HEK293 (cell line): ENCODE measurements around the gene PRR29.

Source experiments
- CTCF ChIA-PET: fragments of 350-600 bp; formaldehyde crosslinking; extraction: SDS; loops from one replicate; lab custom pipeline; 2021; ENCODE audit warnings: antibody characterized with exemption; lab: Yijun Ruan, JAX
- POLR2A ChIA-PET: fragments of 300-600 bp; formaldehyde crosslinking; extraction: SDS; loops from one replicate; lab custom pipeline; 2020; ENCODE audit warnings: antibody characterized with exemption, inconsistent platforms; lab: Yijun Ruan, JAX
- H3K27ac ChIP-seq: fragments of 200-500 bp; sonication (Bioruptor generic); 2 replicates; pipeline ENCODE4 v1.5.1; 2014; ENCODE audit warnings: low read depth, low read length, control low read depth, inconsistent platforms; ENCODE audit errors: extremely low read depth
- H3K36me3 ChIP-seq, 2 experiments: fragments of 200-500 bp in 1 of 2; sonication (Bioruptor generic) in 1 of 2; 1 replicate in 1 of 2; 2 replicates in 1 of 2; pipeline ENCODE4 v1.5.1; 2014 to 2017; ENCODE audit warnings: inconsistent platforms in 2 of 2, low read length in 2 of 2; ENCODE audit not compliant: control insufficient read depth in 2 of 2, insufficient read depth in 1 of 2
- H3K4me1 ChIP-seq: fragments of 200-500 bp; sonication (Bioruptor generic); 2 replicates; pipeline ENCODE4 v1.5.1; 2014; ENCODE audit warnings: mild to moderate bottlenecking, low read length, inconsistent platforms; ENCODE audit not compliant: control insufficient read depth, insufficient read depth
- H3K4me3 ChIP-seq: 2 replicates; pipeline ENCODE4 v1.5.1; 2011; ENCODE audit warnings: low read depth, mild to moderate bottlenecking, control low read depth, low read length, moderate library complexity
- H3K9me3 ChIP-seq: fragments of 200-500 bp; sonication (Bioruptor generic); 2 replicates; pipeline ENCODE4 v1.5.1; 2014; ENCODE audit warnings: low read depth, low read length, inconsistent platforms; ENCODE audit not compliant: control insufficient read depth, insufficient read depth
- ATF2 ChIP-seq: fragments of 450-650 bp; formaldehyde crosslinking; IDR thresholded peaks from 2 replicates; pipeline ENCODE4 v1.5.1; 2016; ENCODE audit warnings: missing biosample characterization, missing genetic modification characterization, low read depth
- PRDM1 ChIP-seq: fragments of 450-650 bp; formaldehyde crosslinking; IDR thresholded peaks from 2 replicates; pipeline ENCODE4; 2016; ENCODE audit warnings: missing biosample characterization, missing genetic modification characterization
- REPIN1 ChIP-seq: fragments of 450-650 bp; formaldehyde crosslinking; IDR thresholded peaks from 2 replicates; pipeline ENCODE4 v1.5.1; 2017; ENCODE audit warnings: missing biosample characterization, missing genetic modification characterization, low read depth
- SCRT2 ChIP-seq: fragments of 450-650 bp; formaldehyde crosslinking; IDR thresholded peaks from 2 replicates; pipeline ENCODE4 v1.5.1; 2016; ENCODE audit warnings: missing biosample characterization, missing genetic modification characterization
- SP3 ChIP-seq: fragments of 450-650 bp; formaldehyde crosslinking; IDR thresholded peaks from 2 replicates; pipeline ENCODE4 v1.5.1; 2016; ENCODE audit warnings: missing biosample characterization, missing genetic modification characterization
- ZBTB17 ChIP-seq: fragments of 450-650 bp; formaldehyde crosslinking; IDR thresholded peaks from 2 replicates; pipeline ENCODE4 v1.5.1; 2016; ENCODE audit warnings: missing biosample characterization, missing genetic modification characterization
- ZBTB7A ChIP-seq: fragments of 450-650 bp; formaldehyde crosslinking; IDR thresholded peaks from 2 replicates; pipeline ENCODE4 v1.5.1; 2016; ENCODE audit warnings: low read depth, missing biosample characterization, missing genetic modification characterization
- ZFP41 ChIP-seq: fragments of 450-650 bp; formaldehyde crosslinking; IDR thresholded peaks from 2 replicates; pipeline ENCODE4 v1.5.1; 2016; ENCODE audit warnings: missing biosample characterization, missing genetic modification characterization, borderline replicate concordance
- ZNF112 ChIP-seq: fragments of 450-650 bp; formaldehyde crosslinking; IDR thresholded peaks from 2 replicates; pipeline ENCODE4 v1.5.0; 2017; ENCODE audit warnings: missing biosample characterization, missing genetic modification characterization
- ZNF138 ChIP-seq: fragments of 450-650 bp; formaldehyde crosslinking; IDR thresholded peaks from 2 replicates; pipeline ENCODE4 v1.5.1; 2016; ENCODE audit warnings: missing biosample characterization, missing genetic modification characterization, borderline replicate concordance
- ZNF2 ChIP-seq: fragments of 450-650 bp; formaldehyde crosslinking; IDR thresholded peaks from 2 replicates; pipeline ENCODE4 v1.5.1; 2016; ENCODE audit warnings: missing biosample characterization, missing genetic modification characterization
- ZNF214 ChIP-seq: fragments of 450-650 bp; formaldehyde crosslinking; IDR thresholded peaks from 2 replicates; pipeline ENCODE4 v1.5.1; 2017; ENCODE audit warnings: missing biosample characterization, mild to moderate bottlenecking, missing genetic modification characterization, borderline replicate concordance
- ZNF24 ChIP-seq: fragments of 450-650 bp; formaldehyde crosslinking; IDR thresholded peaks from 2 replicates; pipeline ENCODE4 v1.5.1; 2016; ENCODE audit warnings: missing biosample characterization, missing genetic modification characterization
- ZNF280C ChIP-seq: fragments of 450-650 bp; formaldehyde crosslinking; IDR thresholded peaks from 2 replicates; pipeline ENCODE4 v1.5.1; 2016; ENCODE audit warnings: missing biosample characterization, missing genetic modification characterization
- ZNF280D ChIP-seq: fragments of 450-650 bp; formaldehyde crosslinking; IDR thresholded peaks from 2 replicates; pipeline ENCODE4 v1.5.1; 2016; ENCODE audit warnings: missing biosample characterization, missing genetic modification characterization
- ZNF555 ChIP-seq: fragments of 450-650 bp; formaldehyde crosslinking; conservative IDR thresholded peaks from 2 replicates; pipeline ENCODE4 v1.5.1; 2017; ENCODE audit warnings: missing biosample characterization, mild to moderate bottlenecking, missing genetic modification characterization, inconsistent platforms
- ZNF571 ChIP-seq: fragments of 450-650 bp; formaldehyde crosslinking; IDR thresholded peaks from 2 replicates; pipeline ENCODE4 v1.5.0; 2017; ENCODE audit warnings: missing biosample characterization, missing genetic modification characterization
- ZNF670 ChIP-seq: fragments of 450-650 bp; formaldehyde crosslinking; IDR thresholded peaks from 2 replicates; pipeline ENCODE4 v1.5.1; 2016; ENCODE audit warnings: missing biosample characterization, missing genetic modification characterization, low read depth
- ZNF677 ChIP-seq: fragments of 450-650 bp; IDR thresholded peaks from 2 replicates; pipeline ENCODE4 v1.5.0; 2018; ENCODE audit warnings: missing biosample characterization, mild to moderate bottlenecking, missing genetic modification characterization, moderate library complexity
- ZNF704 ChIP-seq: fragments of 450-650 bp; formaldehyde crosslinking; IDR thresholded peaks from 2 replicates; pipeline ENCODE4 v1.5.1; 2016; ENCODE audit warnings: missing biosample characterization, missing genetic modification characterization
- ZNF747 ChIP-seq: fragments of 450-650 bp; formaldehyde crosslinking; IDR thresholded peaks from 2 replicates; pipeline ENCODE4 v1.5.1; 2016; ENCODE audit warnings: missing biosample characterization, missing genetic modification characterization
- ZNF792 ChIP-seq: fragments of 450-650 bp; formaldehyde crosslinking; IDR thresholded peaks from 2 replicates; pipeline ENCODE4 v1.5.1; 2016; ENCODE audit warnings: missing biosample characterization, missing genetic modification characterization
- ZSCAN30 ChIP-seq: fragments of 450-650 bp; IDR thresholded peaks from 2 replicates; pipeline ENCODE4 v1.5.1; 2018; ENCODE audit warnings: missing biosample characterization, mild to moderate bottlenecking, missing genetic modification characterization, moderate library complexity
- ZSCAN4 ChIP-seq: fragments of 450-650 bp; formaldehyde crosslinking; IDR thresholded peaks from 2 replicates; pipeline ENCODE4 v1.5.1; 2017; ENCODE audit warnings: missing biosample characterization, missing genetic modification characterization

Gene PRR29

GRCh38 chr17:63987221-63988126 is 10.7 kb upstream of the PRR29 start:
- Histone ChIP-seq H3K4me3 (no peak overlapping the region), H3K27ac (no peak overlapping the region), H3K36me3 (no peaks in the 10 kb centered on the region), H3K9me3 (no peaks in the 10 kb centered on the region), H3K4me1 (no peaks in the 10 kb centered on the region)
- ChIA-PET CTCF (interaction anchor here (0.6 to 1.4 kb wide), 4 partner anchors 41 to 94 kb away, joined by 3 to 5 read pairs (median 3); no protein-coding TSS in a partner anchor), POLR2A (no interaction called here)
- TF ChIP-seq ZFP41: no peak
- no peak for TF ChIP-seq ZBTB7A (tag by site-specific recombination)
- TF ChIP-seq SP3 (tag by site-specific recombination): no peak
- no peak for TF ChIP-seq ZNF571
- TF ChIP-seq ZNF704 (tag by site-specific recombination): no peak
- TF ChIP-seq ZSCAN4 (tag by site-specific recombination): no peak
- no peak for TF ChIP-seq ZNF670 (tag by site-specific recombination)
- no peak for TF ChIP-seq ZNF555
- TF ChIP-seq, all 188 proteins: peak for 0

- TF ChIP-seq ZNF214 (tag by site-specific recombination): no peak
- no peak for TF ChIP-seq ZSCAN30 (tag by site-specific recombination)
- TF ChIP-seq ZNF2 (tag by site-specific recombination): no peak
- TF ChIP-seq ZNF138 (tag by site-specific recombination): no peak
- no peak for TF ChIP-seq REPIN1 (tag by site-specific recombination)
- no peak for TF ChIP-seq ZNF571
- no peak for TF ChIP-seq ZNF747 (tag by site-specific recombination)
- no peak for TF ChIP-seq PRDM1 (tag by site-specific recombination)
- TF ChIP-seq ZNF280D (tag by site-specific recombination): no peak
- no peak for TF ChIP-seq ZNF677
- no peak for TF ChIP-seq SCRT2
- no peak for TF ChIP-seq ZNF112
- TF ChIP-seq ZNF704 (tag by site-specific recombination): no peak
- TF ChIP-seq ZNF24 (tag by site-specific recombination): no peak
- no peak for TF ChIP-seq ATF2 (tag by site-specific recombination)
- no peak for TF ChIP-seq ZNF792
- no peak for TF ChIP-seq ZBTB17
- no peak for TF ChIP-seq ZNF280C (tag by site-specific recombination)
- TF ChIP-seq, all 188 proteins: peak for 0
- H3K27ac ChIP-seq: no peak overlapping the region
These were observed 10.0 kb upstream of the PRR29 start for GRCh38 chr17:63988127-63988478.

More at GRCh38 chr17:63988127-63988478, 10.0 kb upstream of the PRR29 start:
- CTCF ChIA-PET: interaction anchor here (0.6 to 1.4 kb wide), 5 partner anchors 39 to 95 kb away, joined by 3 to 5 read pairs (median 3); no protein-coding TSS in a partner anchor
- POLR2A ChIA-PET: no interaction called here
- H3K4me1 ChIP-seq: no peaks in the 10 kb centered on the region
- no peak overlapping the region for H3K4me3 ChIP-seq
- H3K9me3 ChIP-seq: no peaks in the 10 kb centered on the region
- no peaks in the 10 kb centered on the region for H3K36me3 ChIP-seq
